ENCODE measurements around the gene ZNF823.
"Not testable (repeated sequence)": the region's sequence is repeated elsewhere in the genome, so short reads cannot be mapped to it uniquely, and the experiment has no call there.

Gene ZNF823

GRCh38 chr19:11738746-11739620 lies at the start of gene ZNF823:
Gene ZNF823, minus strand, starts transcription at chr19:11738946. Its CDS starts 127 bp downstream, at chr19:11738819.
- DNase-seq = peak; percentile 96

DNA sequence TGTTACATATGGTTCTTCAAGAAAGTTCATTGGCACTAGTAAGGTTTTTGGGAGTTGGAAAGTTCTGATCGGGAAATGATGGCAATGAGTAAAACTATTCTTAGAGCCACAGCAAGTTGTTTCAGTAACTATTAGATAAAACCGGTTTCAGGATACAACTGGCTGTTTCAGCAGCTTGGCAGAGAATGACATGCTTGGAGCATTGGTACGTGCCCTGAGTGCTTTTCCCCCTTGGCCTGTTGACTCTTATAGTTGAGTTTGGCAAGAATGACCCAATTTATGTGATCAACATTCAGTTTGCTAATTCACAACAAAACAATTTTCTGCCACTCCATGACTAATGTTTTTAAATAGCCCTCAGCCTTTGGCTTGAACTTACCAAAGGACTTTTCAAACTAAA lies 48.8 kb upstream of the ZNF823 start:
- no peak for DNase-seq

DNA sequence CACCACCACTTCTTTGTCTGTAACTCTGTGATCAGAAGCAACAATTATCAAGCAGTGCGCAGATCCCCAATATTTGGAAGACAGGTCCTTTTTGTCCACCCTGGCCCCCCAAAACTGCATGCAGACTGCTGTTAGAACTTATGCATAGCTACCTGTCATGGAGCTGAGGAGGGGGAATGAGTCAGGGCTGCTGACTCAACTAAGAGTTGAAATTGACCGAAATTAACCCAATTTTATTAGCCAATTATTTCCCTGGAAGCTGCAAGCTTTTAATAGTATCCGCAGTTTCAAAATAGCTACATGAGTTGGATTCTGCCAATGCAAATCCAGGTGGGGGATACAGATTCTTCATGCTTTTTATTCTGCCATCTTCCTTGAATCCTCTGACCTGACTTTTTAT lies 45.6 kb upstream of the ZNF823 start:
- DNase-seq = no peak

DNA sequence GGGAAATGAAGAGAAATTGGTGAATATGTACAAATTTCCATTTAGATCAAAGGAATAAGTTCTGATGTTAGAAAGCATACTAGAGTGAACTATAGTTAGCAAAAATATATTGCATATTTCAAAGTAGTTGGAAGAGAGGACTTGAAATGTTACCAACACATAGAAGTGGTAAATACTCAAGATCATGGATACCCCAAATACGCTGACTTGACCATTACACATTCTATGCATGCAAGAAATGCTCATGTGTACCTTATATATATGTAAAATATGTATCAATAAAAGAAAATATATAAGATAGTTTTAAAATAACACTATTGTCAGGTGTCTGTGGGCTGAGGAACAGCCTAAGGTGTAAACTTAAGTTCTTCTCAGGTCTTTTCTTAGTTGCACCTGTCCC lies 45.0 kb upstream of the ZNF823 start:
- DNase-seq = no peak

- DNase-seq = no peak
These were observed 42.7 kb upstream of the ZNF823 start for GRCh38 chr19:11781295-11782057.

GRCh38 chr19:11780431-11781020 lies 41.8 kb upstream of the ZNF823 start:
- no peak for DNase-seq

- DNase-seq = not testable (repeated sequence)
These were observed 37.9 kb upstream of the ZNF823 start for GRCh38 chr19:11776669-11777068.

GRCh38 chr19:11771520-11771919 lies 32.8 kb upstream of the ZNF823 start:
- not testable (repeated sequence) for DNase-seq

- DNase-seq = no peak
These were observed 31.2 kb upstream of the ZNF823 start for GRCh38 chr19:11769995-11770394.

GRCh38 chr19:11767633-11768133 lies 28.9 kb upstream of the ZNF823 start:
- DNase-seq = no peak

DNA sequence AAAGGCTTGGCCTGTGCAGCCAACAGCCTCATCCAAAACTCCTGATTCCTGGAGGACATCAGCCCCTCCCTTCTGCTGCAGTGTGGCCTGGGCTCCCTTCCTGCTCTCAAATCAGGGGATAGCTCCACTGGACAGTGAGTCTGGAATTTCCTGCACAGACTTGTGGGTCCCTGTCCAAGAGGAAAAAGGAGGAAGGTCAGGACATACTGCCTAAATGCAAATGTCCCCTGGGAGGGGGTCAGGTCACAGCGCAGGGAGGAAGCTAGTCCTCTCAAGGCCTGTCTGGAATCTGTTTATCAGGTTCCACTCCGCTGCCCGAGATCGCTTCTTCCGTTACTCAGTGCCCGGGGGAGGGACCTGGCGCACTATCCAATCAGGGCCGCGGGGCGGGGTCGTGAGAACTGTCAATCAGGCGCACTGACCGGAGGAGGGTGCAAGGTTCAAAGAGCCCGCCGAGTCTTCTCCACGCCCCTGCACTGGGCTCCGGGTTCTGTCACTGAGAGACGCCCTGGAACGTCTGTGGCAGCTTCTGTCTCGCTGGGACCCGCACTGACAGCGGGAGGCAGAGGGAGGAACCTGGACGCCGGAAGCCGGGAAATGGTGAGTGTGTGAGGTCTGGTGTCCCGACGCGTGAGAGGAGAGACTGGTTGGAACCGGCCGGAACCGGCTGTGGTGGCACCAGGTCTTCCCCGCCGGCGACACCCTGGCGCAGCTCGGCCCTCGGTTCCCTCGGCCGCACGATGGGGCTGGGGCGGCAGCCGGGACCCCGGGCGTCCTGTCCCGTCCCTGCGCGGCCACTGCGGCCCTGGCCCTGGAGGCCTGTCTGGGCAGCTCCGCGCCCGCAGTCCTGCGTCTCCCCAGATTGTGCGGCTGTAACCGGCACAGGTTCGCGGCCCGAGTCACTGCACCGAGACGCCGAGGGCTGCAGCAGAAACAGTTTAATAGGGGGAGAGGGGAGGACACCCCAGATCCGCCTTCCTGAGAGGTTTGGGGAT lies 28.1 kb upstream of the ZNF823 start, which contains the start of gene ZNF441:
Gene ZNF441, plus strand, starts transcription at position 404 of the 995 bp plus-strand sequence. Its CDS starts 194 bp downstream, at position 598.
- DNase-seq = peak; percentile 90

- no peak for DNase-seq
These were observed 24.9 kb upstream of the ZNF823 start for GRCh38 chr19:11763611-11764010.

GRCh38 chr19:11763117-11763516 lies 24.4 kb upstream of the ZNF823 start:
- no peak for DNase-seq

DNA sequence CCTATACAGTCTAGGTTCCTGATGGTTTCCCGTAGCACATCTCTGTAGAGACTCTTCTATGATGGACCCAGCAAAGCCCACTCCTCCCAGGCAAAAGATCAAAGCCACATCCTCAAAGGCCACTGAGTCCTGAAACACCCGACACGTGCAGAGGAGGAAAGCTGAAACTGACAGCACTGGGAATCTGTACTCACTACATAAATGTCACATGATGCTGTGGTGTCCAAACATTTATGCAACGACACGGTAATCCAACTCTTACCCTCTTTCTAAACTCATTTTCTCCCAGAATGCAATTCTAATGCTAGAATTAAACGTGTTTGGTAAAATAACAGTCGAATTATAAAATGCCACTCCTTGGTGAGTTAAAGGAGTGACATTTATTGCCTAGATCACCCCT lies 21.1 kb upstream of the ZNF823 start:
- DNase-seq = no peak

- no peak for DNase-seq
These were observed 18.2 kb upstream of the ZNF823 start for GRCh38 chr19:11756965-11757364.

DNA sequence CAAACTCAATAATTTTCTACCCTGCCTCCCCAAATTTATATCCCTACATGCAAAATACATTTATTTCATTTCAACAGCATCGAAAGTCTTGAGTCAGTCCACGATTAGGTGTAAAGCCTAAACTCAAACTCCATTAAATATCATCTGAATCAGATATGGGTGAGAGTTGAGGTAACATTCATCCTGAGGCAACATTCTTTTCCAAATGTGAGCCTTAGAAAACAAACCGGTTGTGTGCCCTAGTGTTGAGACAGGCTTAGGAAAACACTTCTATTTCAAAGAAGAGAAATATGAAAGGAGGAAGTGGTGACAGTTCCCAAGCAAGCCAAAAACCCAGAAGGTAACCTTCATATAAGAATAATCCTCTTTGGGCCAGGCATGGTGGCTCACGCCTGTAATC lies 15.9 kb upstream of the ZNF823 start:
- no peak for DNase-seq

- no peak for DNase-seq
These were observed 13.5 kb upstream of the ZNF823 start for GRCh38 chr19:11752244-11752736.

DNA sequence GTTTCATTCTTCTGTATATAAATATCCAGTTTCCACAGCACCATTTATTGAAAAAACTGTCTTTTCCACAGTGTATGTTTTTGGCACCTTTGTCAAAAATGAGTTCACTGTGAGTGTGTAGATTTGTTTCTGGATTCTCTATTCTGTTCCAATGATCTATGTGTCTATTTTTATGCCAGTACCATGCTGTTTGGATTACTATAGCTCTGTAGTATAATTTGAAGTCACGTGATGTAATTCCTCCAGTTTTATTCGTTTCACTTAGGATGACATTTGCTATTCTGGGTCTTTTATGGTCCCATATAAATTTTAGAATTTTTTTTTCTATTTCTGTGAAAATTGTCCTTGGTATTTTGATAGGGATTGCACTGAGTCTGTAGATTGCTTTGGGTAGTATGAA lies 11.0 kb upstream of the ZNF823 start:
- DNase-seq = no peak

DNA sequence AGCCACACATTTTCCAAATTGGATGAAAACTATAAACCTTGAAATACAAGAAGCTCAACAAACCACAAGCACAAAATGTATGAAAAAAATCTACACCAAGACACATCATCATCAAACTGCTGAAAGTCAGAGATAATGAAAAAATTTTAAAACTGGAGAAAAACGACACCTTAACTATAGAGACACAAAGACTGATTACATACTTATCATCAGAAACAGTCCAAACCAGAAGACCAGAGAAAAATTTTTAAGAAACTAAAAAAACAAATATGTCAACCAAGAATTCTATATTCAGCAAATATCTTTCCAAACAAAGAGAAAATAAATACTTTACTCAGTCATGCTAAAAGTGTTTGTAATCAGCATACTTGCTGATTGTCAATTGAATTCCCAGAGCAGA lies 8.5 kb upstream of the ZNF823 start:
- DNase-seq = no peak

DNA sequence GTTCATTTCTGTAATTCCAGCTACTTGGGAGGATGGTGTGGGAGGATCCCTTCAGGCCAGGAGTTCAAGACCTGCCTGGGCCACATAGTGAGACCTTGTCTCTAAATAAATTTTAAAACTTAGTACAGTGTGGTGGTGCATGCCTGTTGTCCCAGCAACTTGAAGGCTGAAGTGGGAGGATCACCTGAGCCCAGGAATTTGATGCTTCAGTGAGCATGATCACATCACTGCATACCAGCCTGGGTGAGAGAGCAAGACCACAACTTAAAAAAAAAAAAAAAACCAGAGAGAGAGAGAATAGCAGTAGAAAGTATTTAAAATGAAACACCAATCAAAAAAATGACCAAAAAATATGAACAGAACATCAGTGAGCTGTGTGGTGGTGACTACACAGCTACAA lies 7.1 kb upstream of the ZNF823 start:
- no peak for DNase-seq

DNA sequence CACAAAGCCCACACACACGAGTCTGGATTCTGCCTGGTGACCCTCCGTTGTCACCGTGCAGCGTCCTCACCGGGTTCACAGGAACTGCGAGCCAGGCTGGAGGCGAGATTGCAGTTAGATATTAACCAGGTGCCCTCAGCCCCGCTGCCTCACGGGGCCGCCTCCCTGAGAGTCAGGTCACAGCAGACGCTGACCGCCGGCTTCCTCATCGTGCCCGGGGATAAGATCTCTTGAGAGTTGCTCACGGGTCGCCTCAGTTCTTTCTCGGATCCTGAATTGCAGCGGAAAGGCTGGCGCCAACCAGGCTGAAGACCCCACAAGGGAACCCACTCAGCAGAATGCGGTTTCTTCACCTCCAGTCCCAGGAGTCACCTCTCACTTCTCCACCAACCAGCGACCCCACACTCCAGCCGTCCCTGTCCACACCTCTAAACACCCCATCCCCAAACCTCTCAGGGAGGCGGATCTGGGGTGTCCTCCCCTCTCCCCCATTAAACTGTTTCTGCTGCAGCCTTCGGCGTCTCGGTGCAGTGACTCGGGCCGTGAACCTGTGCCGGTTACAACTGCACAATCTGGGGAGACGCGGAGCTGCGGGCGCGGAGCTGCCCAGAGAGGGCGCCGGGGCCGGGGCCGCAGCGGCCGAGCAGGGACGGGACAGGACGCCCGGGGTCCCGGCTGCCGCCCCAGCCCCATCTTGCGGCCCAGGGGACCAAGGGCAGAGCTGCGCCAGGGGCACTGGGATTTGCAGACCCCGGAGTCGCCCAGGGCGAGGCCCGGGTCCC lies 591 bp downstream of the ZNF823 start:
- no peak for DNase-seq

Measured in NCI-H226 (cell line).